OCI-LY3 (cell line): ENCODE data around the gene GRAMD1A.

ENCODE experiments used
- CTCF ChIP-seq: fragments of 200-600, 300-600 bp; sonication (generic); IDR thresholded peaks from 2 replicates; pipeline ENCODE4 v1.5.1; 2014; ENCODE audit warnings: antibody characterized with exemption, low read length, low read depth
- EZH2phosphoT487 ChIP-seq: fragments of 200-600 bp; shearing (Covaris generic); IDR thresholded peaks from 2 replicates; pipeline ENCODE4 v1.6.1; 2018; ENCODE audit warnings: antibody characterized with exemption, mixed run types, low read depth

GRCh38 chr19:35004517-35005255 lies 4.6 kb downstream of the GRAMD1A start:
- TF ChIP-seq CTCF (no peak), EZH2phosphoT487 (no peak)
